Aorta (tissue), 5 donors: Measurements from ENCODE around the gene PEX1. TPM values are rescaled to one million over a fixed set of nuclear protein-coding genes. Genes with fewer than 3 reads are reported as not detected.
"Not testable (repeated sequence)": the region's sequence is repeated elsewhere in the genome, so short reads cannot be mapped to it uniquely, and the experiment has no call there.

Experiments used
- ATAC-seq: fragments of 200-7000 bp; cut with Tn5 transposase; one replicate; pipeline ENCODE4 v1.9.1; 2022; ENCODE audit warnings: moderate library complexity; ENCODE audit not compliant: low FRiP score
- DNase-seq, 2 donors: peaks; one replicate each; pipeline ENCODE4 v3.0.0-alpha.2; 2020
- H3K27ac ChIP-seq, 2 donors: one replicate each; pipeline ENCODE4 v1.5.1; 2013; ENCODE audit warnings: low read length in 2 of 2, mild to moderate bottlenecking in 2 of 2, moderate library complexity in 2 of 2, control low read depth in 1 of 2, inconsistent platforms in 1 of 2, low read depth in 1 of 2
- H3K27me3 ChIP-seq, 2 donors: one replicate each; pipeline ENCODE4 v1.6.1; 2013; ENCODE audit warnings: control low read depth in 1 of 2, low read length in 1 of 2, mild to moderate bottlenecking in 1 of 2, moderate library complexity in 1 of 2; ENCODE audit not compliant: insufficient read depth in 2 of 2, control insufficient read depth in 1 of 2
- H3K36me3 ChIP-seq, 2 donors: one replicate each; pipeline ENCODE4 v1.6.1; 2013; ENCODE audit warnings: control low read depth in 1 of 2, low read length in 1 of 2, mild to moderate bottlenecking in 1 of 2; ENCODE audit not compliant: insufficient read depth in 2 of 2, control insufficient read depth in 1 of 2
- H3K4me1 ChIP-seq, 2 donors: one replicate each; pipeline ENCODE4 v1.6.1; 2013; ENCODE audit warnings: low read length in 2 of 2, control low read depth in 1 of 2, mild to moderate bottlenecking in 1 of 2, moderate library complexity in 1 of 2; ENCODE audit not compliant: insufficient read depth in 2 of 2, control insufficient read depth in 1 of 2
- H3K4me3 ChIP-seq, 2 donors: one replicate each; pipeline ENCODE4 v1.5.1; 2013; ENCODE audit warnings: low read length in 2 of 2, control low read depth in 1 of 2, mild to moderate bottlenecking in 1 of 2
- H3K9me3 ChIP-seq: one replicate; pipeline ENCODE4 v1.6.1; 2013; ENCODE audit warnings: mild to moderate bottlenecking, low read length; ENCODE audit not compliant: control insufficient read depth
- WGBS, 2 donors: extraction: QIAGEN DNeasy Blood & Tissue Kit; methylation state at CpG; one replicate each; pipeline ENCODE4 v1.1.7; 2013; 5-methylcytosine and 5-hydroxymethylcytosine counted together
- intact Hi-C, 2 donors: fragments of 100-400 bp; cut with DNase I; formaldehyde crosslinking; loops; one replicate each; pipeline versions ENCODE4 v1.14.2 to v1.15.0; 2022
- polyA plus RNA-seq, 2 donors: library from polyadenylated mRNA; stranded (reverse); fragments of 200-250 nt; gene quantifications; one replicate each; pipeline ENCODE4 v1.2.3, GENCODE V29; 2013
- total RNA-seq, 2 donors: library from RNA; stranded (reverse); fragmentation: NEBNext Ultra II Directional; extraction: Animal tissue kit (Norgen Biotek cat#: 25700); gene quantifications; one replicate each; pipeline ENCODE4 v1.2.1, GENCODE V29; 2021
- donor health status: healthy with polysubstance abuse.
- donor health status: Bipolar disorder and iron deficiency.
- donor health status: DM: no; HTN: no; CAD: no.
- donor health status: DM: no; HTN: no; CAD: no.
- donor health status: DM: yes; HTN: yes; CAD: no.

PEX1 gene
- total and polyA plus RNA-seq, 4 donors: 7.4 to 29.3 (median 17.8) TPM

DNA sequence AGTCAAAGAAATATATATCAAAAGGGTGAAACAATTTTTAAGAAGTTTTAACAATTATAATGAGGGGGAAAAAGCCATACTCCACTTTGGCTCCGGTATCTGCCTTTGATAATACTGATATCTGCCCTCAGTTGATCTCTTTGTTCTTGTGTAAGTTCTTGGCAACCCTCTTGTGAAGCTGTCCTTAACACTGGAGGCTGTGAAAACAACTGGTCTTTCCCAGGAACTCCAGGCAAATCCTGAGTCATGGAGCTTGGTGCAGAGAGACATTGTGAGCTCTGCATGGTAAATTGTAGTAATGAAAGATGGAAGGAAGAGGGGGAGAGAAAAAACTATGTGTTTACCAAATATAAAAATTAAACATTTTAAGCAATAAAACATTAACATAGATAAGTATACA, 38.7 kb downstream of the PEX1 start:
- intact Hi-C loops: no loop called here

DNA sequence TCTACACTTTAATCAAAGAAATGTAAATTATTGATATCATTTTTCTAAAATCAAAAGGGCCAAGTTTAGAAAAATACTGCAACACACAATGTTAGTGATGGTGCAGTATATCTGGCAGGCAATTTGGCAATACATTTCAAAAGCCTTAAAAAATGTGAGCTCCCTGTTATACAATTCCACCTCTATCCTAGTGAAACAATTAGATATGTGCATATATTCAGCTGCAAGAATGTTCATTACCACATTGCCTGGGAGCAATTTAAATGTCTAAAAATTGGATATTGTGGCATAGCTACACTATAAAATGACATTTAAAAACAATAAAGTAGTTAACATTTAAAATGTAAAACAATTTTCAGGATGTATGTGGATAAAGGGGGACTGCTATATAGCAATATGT, 40.5 kb downstream of the PEX1 start:
- no peak for ATAC-seq
- Histone ChIP-seq H3K9me3 (no peaks in the 10 kb centered on the region), H3K27ac (no peak overlapping the region), H3K27me3 (no peaks in the 10 kb centered on the region), H3K36me3 (peaks cover 2 to 6% of the 10 kb centered on the region in 2 donors), H3K4me1 (no peaks in the 10 kb centered on the region), H3K4me3 (no peak overlapping the region)
- no peak for DNase-seq
- intact Hi-C loops: no loop called here

More for the DNA sequence above, 38.7 kb downstream of the PEX1 start:
- no peak for DNase-seq
- no peaks in the 10 kb centered on the region for H3K4me1 ChIP-seq
- H3K27ac ChIP-seq: no peak overlapping the region
- 73 to 86% methylated on average over 1 of the region's 1 CpG for WGBS, 2 donors
- no peak overlapping the region for H3K4me3 ChIP-seq
- H3K36me3 ChIP-seq: peaks cover 4 to 9% of the 10 kb centered on the region in 2 donors
- ATAC-seq: no peak
- H3K27me3 ChIP-seq: no peaks in the 10 kb centered on the region
- H3K9me3 ChIP-seq: no peaks in the 10 kb centered on the region

DNA sequence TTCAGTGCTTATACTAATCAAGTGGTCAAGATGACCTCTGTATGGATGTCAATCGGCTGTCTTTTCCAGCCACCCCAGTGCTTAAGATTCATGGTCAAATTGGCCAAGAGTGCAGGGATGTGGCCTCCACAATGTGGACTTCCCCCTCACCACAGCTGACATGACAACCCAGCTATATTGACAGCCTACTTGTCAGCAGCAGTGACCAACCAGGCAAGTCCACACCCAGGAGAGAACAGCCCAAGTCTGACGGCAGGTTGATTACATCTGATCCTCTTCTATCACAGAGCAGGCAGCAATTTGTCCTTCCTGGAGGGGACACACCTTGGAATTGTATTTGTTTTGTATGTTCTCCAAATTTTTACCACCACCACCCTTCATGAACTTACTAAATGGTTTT, 42.3 kb downstream of the PEX1 start:
- no peaks in the 10 kb centered on the region for H3K27me3 ChIP-seq
- no peak overlapping the region for H3K4me3 ChIP-seq
- no peak overlapping the region for H3K27ac ChIP-seq
- WGBS, 2 donors: 88 to 89% methylated on average over 2 of the region's 2 CpGs
- no peaks in the 10 kb centered on the region for H3K4me1 ChIP-seq
- DNase-seq (no peak), ATAC-seq (no peak)
- H3K9me3 ChIP-seq: no peaks in the 10 kb centered on the region
- H3K36me3 ChIP-seq: peaks cover 1 to 2% of the 10 kb centered on the region in 2 donors
- intact Hi-C loops: no loop called here

DNA sequence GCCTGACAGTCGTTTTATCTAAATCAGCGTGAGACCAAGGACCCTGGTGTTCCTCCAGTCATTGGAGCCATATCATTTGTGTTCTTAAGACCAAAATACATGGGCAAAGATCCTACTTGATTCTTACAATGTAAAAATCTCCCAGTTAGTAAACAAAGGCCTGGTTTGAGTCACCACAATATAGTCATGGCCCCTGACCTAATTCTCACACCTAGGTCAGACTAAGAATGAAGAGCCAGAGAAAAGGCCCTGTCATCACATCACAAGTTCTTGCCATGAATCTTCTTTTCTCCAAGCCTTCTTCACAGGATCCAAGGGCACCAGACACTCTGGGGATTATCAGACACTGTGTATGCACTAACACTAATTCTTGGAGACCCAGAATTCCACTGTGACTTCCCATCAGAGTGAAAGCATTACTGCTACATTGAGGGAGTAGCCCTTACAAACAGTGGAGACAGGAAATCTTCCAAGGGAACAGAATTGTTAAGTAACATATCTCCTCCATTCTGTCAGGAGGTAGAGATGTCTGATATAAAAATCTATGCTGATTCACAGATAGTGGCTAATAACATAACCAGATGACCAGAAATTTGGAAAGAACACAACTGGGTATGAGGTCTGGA, 42.9 kb downstream of the PEX1 start:
- H3K27ac ChIP-seq: no peak overlapping the region
- ATAC-seq: no peak
- DNase-seq: no peak
- peaks cover 0 to 1% of the 10 kb centered on the region in 2 donors for H3K36me3 ChIP-seq
- no peak overlapping the region for H3K4me3 ChIP-seq
- no peaks in the 10 kb centered on the region for H3K9me3 ChIP-seq
- intact Hi-C loops: no loop called here
- H3K4me1 ChIP-seq: no peaks in the 10 kb centered on the region
- no peaks in the 10 kb centered on the region for H3K27me3 ChIP-seq
- 92 to 93% methylated on average over 2 of the region's 2 CpGs for WGBS, 2 donors

DNA sequence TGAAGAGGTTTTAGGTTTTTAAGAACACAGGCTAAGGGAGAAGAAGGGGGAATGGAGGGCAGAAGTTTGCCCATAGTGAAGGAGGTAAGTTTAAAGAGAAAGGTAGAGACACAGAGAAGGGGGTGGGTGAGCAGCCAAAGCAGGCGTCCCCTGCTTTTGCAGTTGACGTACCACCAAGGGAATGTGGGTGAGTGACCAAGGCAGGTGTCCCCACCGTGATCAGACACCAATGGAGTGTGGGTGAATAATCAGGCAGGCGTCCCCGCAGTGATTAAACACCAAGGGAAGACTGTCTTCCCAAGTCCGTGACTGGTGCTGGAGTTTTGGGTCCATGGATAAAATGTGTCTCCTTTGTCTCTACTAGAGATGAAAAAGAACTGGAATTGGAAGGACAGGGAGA, 44.1 kb downstream of the PEX1 start:
- H3K27me3 ChIP-seq, H3K36me3 ChIP-seq, H3K4me1 ChIP-seq, H3K4me3 ChIP-seq, H3K27ac ChIP-seq, ATAC-seq, DNase-seq, intact Hi-C loops, H3K9me3 ChIP-seq: not testable (repeated sequence)
- WGBS, 2 donors: 90 to 94% methylated on average over 6 of the region's 6 CpGs

DNA sequence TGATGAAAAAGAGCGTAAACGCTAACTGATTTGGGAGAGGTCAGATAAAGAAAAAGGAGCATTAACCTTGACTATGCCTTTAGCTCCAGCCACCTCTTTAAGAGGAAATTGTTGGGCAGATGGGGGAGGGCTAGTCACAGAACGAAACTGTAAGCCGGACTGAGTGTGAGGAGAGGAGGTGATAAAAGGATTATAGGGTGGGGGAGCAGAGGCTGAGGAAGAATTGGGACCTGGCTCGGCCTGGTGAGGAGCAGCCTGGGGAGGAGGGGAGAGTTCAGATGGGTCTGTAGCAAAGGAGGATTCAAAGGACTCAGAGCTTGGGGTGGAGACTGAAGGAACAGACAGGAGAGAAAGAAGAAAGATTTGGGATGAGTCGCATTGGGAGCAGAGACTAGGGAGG, 44.7 kb downstream of the PEX1 start:
- H3K27me3 ChIP-seq, H3K36me3 ChIP-seq, H3K4me3 ChIP-seq, H3K27ac ChIP-seq, ATAC-seq, intact Hi-C loops, DNase-seq, H3K9me3 ChIP-seq, H3K4me1 ChIP-seq: not testable (repeated sequence)
- WGBS, 2 donors: 77 to 78% methylated on average over 6 of the region's 6 CpGs

DNA sequence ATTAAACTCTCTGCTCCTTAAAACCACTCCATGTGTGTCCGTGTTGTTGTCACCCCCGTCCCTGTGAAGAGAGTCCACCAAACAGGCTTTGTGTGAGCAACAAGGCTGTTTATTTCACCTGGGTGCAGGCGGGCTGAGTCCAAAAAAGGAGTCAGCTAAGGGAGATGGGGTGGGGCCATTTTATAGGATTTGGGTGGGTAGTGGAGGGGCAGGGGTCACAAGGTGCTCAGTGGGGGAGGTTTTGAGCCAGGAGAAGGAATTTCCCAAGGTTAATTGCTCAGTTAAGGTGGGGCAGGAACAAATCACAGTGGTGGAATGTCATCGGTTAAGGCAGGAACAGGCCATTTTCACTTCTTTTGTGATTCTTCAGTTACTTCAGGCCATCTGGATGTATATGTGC, 49.2 kb downstream of the PEX1 start:
- ATAC-seq, DNase-seq, H3K27me3 ChIP-seq, H3K27ac ChIP-seq, H3K4me1 ChIP-seq, H3K9me3 ChIP-seq, H3K4me3 ChIP-seq, intact Hi-C loops, H3K36me3 ChIP-seq: not testable (repeated sequence)
- WGBS, 2 donors: 93 to 96% methylated on average over 4 of the region's 4 CpGs

DNA sequence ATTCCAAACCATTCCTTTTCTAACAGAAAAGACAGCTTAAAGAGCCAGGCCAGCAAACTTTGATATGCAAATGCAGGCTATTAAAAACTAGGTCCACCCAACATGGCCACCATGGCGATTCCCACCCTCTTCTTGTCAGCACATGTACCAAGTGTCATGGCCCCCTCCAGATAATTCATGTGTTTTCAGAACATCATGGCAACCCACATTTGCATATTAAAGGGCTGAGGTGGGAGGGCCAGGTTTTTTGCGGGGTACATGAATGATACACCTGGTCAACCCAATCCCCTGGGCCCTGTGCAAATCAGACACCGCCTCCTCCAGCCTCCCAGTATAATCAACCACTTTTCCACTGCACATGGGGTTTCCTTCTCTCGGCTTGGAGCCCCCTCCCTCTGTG, 49.6 kb downstream of the PEX1 start:
- ATAC-seq (no peak), DNase-seq (no peak)
- Histone ChIP-seq H3K4me1 (no peaks in the 10 kb centered on the region), H3K36me3 (no peaks in the 10 kb centered on the region), H3K9me3 (no peaks in the 10 kb centered on the region), H3K27ac (no peak overlapping the region), H3K4me3 (no peak overlapping the region), H3K27me3 (no peaks in the 10 kb centered on the region)
- intact Hi-C loops: no loop called here
- 86 to 94% methylated on average over 4 of the region's 4 CpGs for WGBS, 2 donors

DNA sequence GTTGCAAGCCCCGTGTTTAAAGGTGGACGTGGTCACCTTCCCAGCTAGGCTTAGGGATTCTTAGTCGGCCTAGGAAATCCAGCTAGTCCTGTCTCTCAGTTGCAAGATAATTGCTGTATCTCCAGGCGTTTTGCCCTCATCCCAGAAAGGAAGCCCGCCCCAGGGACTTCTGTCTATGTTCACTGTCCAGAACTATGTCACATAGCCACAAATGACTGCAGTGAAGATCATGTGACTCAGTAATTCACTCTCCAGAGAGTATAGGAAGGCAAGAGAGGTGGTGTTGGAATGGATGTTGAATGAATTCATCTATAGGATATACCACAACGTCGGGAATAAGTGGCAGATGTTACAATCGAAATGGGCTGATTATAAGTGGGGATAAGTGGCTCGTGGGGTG, 50.2 kb downstream of the PEX1 start:
- no peak overlapping the region for H3K27ac ChIP-seq
- H3K4me3 ChIP-seq: no peak overlapping the region
- no peaks in the 10 kb centered on the region for H3K9me3 ChIP-seq
- WGBS, 2 donors: 84 to 85% methylated on average over 9 of the region's 9 CpGs
- H3K4me1 ChIP-seq: no peaks in the 10 kb centered on the region
- H3K27me3 ChIP-seq: no peaks in the 10 kb centered on the region
- DNase-seq: no peak
- intact Hi-C loops: no loop called here
- ATAC-seq: no peak
- H3K36me3 ChIP-seq: no peaks in the 10 kb centered on the region
